HG03045 (cell line): ENCODE measurements around the gene SPATA45.

Source experiments
- ATAC-seq: cut with Tn5 transposase; IDR thresholded peaks from one replicate; pipeline ENCODE4 v1.9.1; 2021; ENCODE audit warnings: mild to moderate bottlenecking, moderate library complexity; ENCODE audit not compliant: unreplicated experiment

The SPATA45 gene

DNA sequence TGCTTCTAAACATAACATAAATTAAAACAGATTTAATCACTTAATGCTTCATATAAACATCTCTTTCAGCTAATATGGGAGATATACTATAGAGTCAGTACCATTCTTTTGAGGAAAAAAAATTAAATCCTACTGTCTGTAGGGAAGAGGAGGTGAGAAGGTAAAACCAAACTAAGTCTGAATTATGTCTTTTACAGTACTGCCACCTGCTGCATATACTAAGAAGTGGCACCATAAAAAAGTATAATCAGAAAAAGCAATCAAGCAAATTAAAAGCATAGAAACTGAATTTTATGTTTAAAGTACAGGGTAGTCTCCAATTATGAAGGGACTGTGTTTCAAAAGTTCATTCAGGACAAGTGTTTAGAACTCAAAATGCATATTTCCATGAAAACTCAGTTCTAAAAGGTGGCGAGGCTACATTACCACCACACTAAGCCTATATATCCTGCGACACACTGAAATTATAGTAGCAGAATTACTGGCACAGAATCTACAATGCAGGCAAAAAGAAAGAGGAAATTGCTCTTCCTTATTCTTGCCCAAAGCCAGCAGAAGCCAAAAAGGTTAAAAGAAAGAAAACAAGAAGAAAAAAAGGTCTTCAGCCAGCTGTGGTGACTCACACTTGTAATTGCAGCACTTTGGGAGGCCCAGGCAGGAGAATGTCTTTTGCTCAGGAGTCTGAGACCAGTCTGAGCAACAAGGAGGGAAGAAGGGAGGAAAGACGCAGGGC is 64.9 kb downstream of the SPATA45 start:
- ATAC-seq = no peak

DNA sequence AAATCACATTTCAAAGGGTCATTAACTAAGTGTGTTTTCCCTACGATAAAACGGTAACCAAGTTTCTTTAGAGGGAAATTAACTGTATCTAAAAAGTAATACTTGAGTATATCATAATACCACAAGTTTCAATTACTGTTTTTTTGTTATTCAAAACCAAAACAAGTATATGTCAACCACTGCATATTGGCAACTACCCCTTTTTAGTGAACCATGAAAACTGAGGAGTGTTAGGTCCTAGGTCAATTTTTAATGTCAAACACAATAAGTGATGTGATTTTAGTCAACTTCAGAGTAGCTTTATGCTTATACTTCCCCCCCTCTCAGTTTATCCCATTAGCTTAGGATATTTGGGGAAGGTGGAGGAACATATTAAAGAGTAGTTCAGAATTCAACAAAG is 66.2 kb downstream of the SPATA45 start:
- ATAC-seq = no peak

DNA sequence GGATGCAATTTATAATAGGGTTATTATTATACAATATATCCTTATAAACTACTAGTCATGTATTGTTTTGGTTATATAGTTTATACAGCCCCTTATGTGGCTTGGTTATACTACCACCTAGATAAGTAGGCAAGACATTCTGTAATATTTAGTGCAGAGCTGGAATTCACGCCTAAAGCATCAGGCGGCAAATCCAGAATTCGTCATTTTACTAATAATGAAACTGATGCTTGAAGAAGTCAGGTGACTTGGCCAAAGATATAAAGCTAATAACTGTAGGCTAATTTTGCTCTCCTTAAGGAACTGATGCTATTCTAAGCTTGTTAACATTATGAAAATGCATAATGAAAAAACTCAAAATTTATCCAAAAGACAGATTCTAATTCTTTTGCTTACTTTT is 66.7 kb downstream of the SPATA45 start:
- no peak for ATAC-seq
